A549 (cell line): ENCODE results near the gene CNOT6. TPM values are rescaled to one million over a fixed set of nuclear protein-coding genes. Genes with fewer than 3 reads are reported as not detected.

Experiments used
- ATAC-seq, 2 experiments: fragments of 200-7000 bp in 1 of 2; fragments of >200 bp in 1 of 2; cut with Nextera tagmentation in 1 of 2; cut with Tn5 transposase in 1 of 2; 3 replicates each; pipeline versions ENCODE4 v1.8.0 to v1.9.1; 2018 to 2020; ENCODE audit warnings: mild to moderate bottlenecking in 1 of 2, moderate library complexity in 1 of 2
- CTCF ChIA-PET: fragments of 300-600 bp; sonication (Branson Sonifier 250); formaldehyde crosslinking; extraction: SDS; loops from one replicate; lab custom pipeline; 2021; ENCODE audit warnings: antibody characterized with exemption, inconsistent platforms; lab: Yijun Ruan, JAX
- POLR2A ChIA-PET: fragments of 350-600 bp; formaldehyde crosslinking; extraction: SDS; loops from one replicate; lab custom pipeline; 2021; ENCODE audit warnings: antibody characterized with exemption, inconsistent platforms; lab: Yijun Ruan, JAX
- DNase-seq, 2 experiments: peaks; one replicate each; pipeline versions ENCODE4 v3.0.0 to v3.0.0-alpha.2; 2011 to 2016; ENCODE audit warnings: low read depth in 1 of 2, low spot score in 1 of 2
- FAIRE-seq: peaks from 2 replicates; lab custom pipeline; 2011; peaks lifted over from hg19 to GRCh38; lab: Jason Lieb, UNC
- H3K27ac ChIP-seq, 2 experiments: fragments of >200 bp; sonication (Bioruptor Twin); formaldehyde crosslinking; 3 replicates each; pipeline ENCODE4 v1.5.1; 2016 to 2017
- H3K4me1 ChIP-seq: fragments of >200 bp; sonication (Bioruptor Twin); formaldehyde crosslinking; 3 replicates; pipeline ENCODE4 v1.6.1; 2016
- H3K4me2 ChIP-seq: fragments of >200 bp; sonication (Bioruptor Twin); formaldehyde crosslinking; 3 replicates; pipeline ENCODE4 v1.6.1; 2016
- H3K4me3 ChIP-seq: fragments of >200 bp; sonication (Bioruptor Twin); formaldehyde crosslinking; 3 replicates; pipeline ENCODE4 v1.5.1; 2016
- H3K9me3 ChIP-seq: fragments of >200 bp; sonication (Bioruptor Twin); formaldehyde crosslinking; 3 replicates; pipeline ENCODE4 v1.6.1; 2016
- BCL3 ChIP-seq: fragments of >200 bp; sonication (Bioruptor Twin); formaldehyde crosslinking; IDR thresholded peaks from 3 replicates; pipeline ENCODE4 v1.6.1; 2016
- CBX2 ChIP-seq: fragments of 200-600 bp; sonication (generic); IDR thresholded peaks from 2 replicates; pipeline ENCODE4 v1.6.1; 2016; ENCODE audit warnings: low read depth, mild to moderate bottlenecking, borderline replicate concordance
- CHD4 ChIP-seq: fragments of 200-600 bp; sonication (generic); IDR thresholded peaks from 2 replicates; pipeline ENCODE4 v1.6.1; 2016; ENCODE audit warnings: antibody characterized with exemption, mild to moderate bottlenecking, borderline replicate concordance
- ESRRA ChIP-seq: fragments of 150-350 bp; IDR thresholded peaks from 2 replicates; pipeline ENCODE4 v1.6.1; 2014; ENCODE audit warnings: mild to moderate bottlenecking, low read length, borderline replicate concordance
- HDAC2 ChIP-seq: fragments of 200-600 bp; sonication (generic); IDR thresholded peaks from 2 replicates; pipeline ENCODE4 v1.6.1; 2016
- HES2 ChIP-seq: fragments of >200 bp; sonication (Bioruptor Twin); formaldehyde crosslinking; IDR thresholded peaks from 2 replicates; pipeline ENCODE4 v1.6.1; 2016
- HOXA7 ChIP-seq: fragments of 250-450 bp; sonication (Bioruptor Pico); IDR thresholded peaks from 2 replicates; pipeline ENCODE4 v1.5.0; 2020; ENCODE audit warnings: mild to moderate bottlenecking, moderate library complexity
- NFE2L2 ChIP-seq: fragments of 150-350 bp; conservative IDR thresholded peaks from 2 replicates; pipeline ENCODE4 v1.6.1; 2014; ENCODE audit warnings: low read length
- POLR2AphosphoS2 ChIP-seq: conservative IDR thresholded peaks from 2 replicates; pipeline ENCODE4 v1.6.1; 2012; ENCODE audit warnings: low read length, improper control_type of control experiment, inconsistent platforms
- RCOR1 ChIP-seq: fragments of 150-350 bp; IDR thresholded peaks from 2 replicates; pipeline ENCODE4 v1.6.1; 2014; ENCODE audit warnings: antibody characterized with exemption, low read length, low read depth
- REST ChIP-seq: fragments of 200-600 bp; sonication (generic); IDR thresholded peaks from 2 replicates; pipeline ENCODE4 v1.6.1; 2016; ENCODE audit warnings: antibody characterized with exemption, mild to moderate bottlenecking, moderate library complexity
- RFX5 ChIP-seq: fragments of 450-650 bp; IDR thresholded peaks from 2 replicates; pipeline ENCODE4 v1.7.1; 2014; ENCODE audit warnings: antibody characterized with exemption, mild to moderate bottlenecking, moderate library complexity
- RNF2 ChIP-seq: fragments of 200-600 bp; sonication (generic); IDR thresholded peaks from 2 replicates; pipeline ENCODE4 v1.6.1; 2016; ENCODE audit warnings: low read depth, mild to moderate bottlenecking, antibody characterized with exemption, moderate library complexity, borderline replicate concordance
- TFCP2L1 ChIP-seq: fragments of 250-450 bp; sonication (Bioruptor Pico); IDR thresholded peaks from 2 replicates; pipeline ENCODE4 v1.5.0; 2021; ENCODE audit warnings: mild to moderate bottlenecking
- TP53 ChIP-seq: fragments of 250-450 bp; sonication (Bioruptor Pico); IDR thresholded peaks from 2 replicates; pipeline ENCODE4 v1.5.0; 2021; ENCODE audit warnings: mild to moderate bottlenecking, moderate library complexity
- WGBS: methylation state at CpG from one replicate; pipeline ENCODE4 v1.1.6; 2017; ENCODE audit errors: missing lambda C conversion rate; 5-methylcytosine and 5-hydroxymethylcytosine counted together
- polyA plus RNA-seq, 4 experiments: library from polyadenylated mRNA; depleted of rRNA in 3 of 4; stranded (reverse); fragments of >200 nt; fragmentation: RNase III in 1 of 4; extraction: RNeasy Plus Mini Kit Qiagen cat#74134 plus additional on column Dnase treatment in 1 of 4; gene quantifications; 2 replicates in 3 of 4; 3 replicates in 1 of 4; pipeline ENCODE4 v1.2.3, GENCODE V29; 2011 to 2017
- TF ChIP-seq, protein P1 (sequence below): fragments of >200 bp; sonication (Bioruptor Twin); formaldehyde crosslinking; IDR thresholded peaks from 3 replicates; pipeline ENCODE4 v1.5.1; 2016
- TF ChIP-seq, protein P2 (sequence below): fragments of 250-450 bp; sonication (Bioruptor Pico); IDR thresholded peaks from 2 replicates; pipeline ENCODE4 v1.5.0; 2021; ENCODE audit warnings: mild to moderate bottlenecking, moderate library complexity, borderline replicate concordance

CNOT6 gene
- polyA plus RNA-seq, 2 of the 4 experiments (the other 2 are of a cell fraction), result 18.2 to 28.5 TPM

- no peak for FAIRE-seq
- CTCF ChIA-PET, result interaction anchor here (0.6 to 1.6 kb wide), 4 partner anchors 25 to 320 kb away, joined by 3 to 6 read pairs (median 4); no protein-coding TSS in a partner anchor
- no peaks in the 10 kb centered on the region for H3K9me3 ChIP-seq
- H3K4me3 ChIP-seq, result no peak overlapping the region
- no peak overlapping the region for H3K4me2 ChIP-seq
- 83% methylated on average over 18 of the region's 19 CpGs for WGBS
- H3K27ac ChIP-seq, result no peak overlapping the region
- ATAC-seq, result no peak
- no peak for TF ChIP-seq RFX5
- no peak for TF ChIP-seq RCOR1
- TF ChIP-seq POLR2AphosphoS2, result no peak
- no peak for TF ChIP-seq REST
- TF ChIP-seq CHD4, result no peak
- no peaks in the 10 kb centered on the region for H3K4me1 ChIP-seq
- no peak for DNase-seq
- POLR2A ChIA-PET, result interaction anchor here (0.6 kb wide), 1 partner anchor 96 kb away, joined by 4 read pairs; no protein-coding TSS in a partner anchor
Measured at GRCh38 chr5:180613188-180613813, 119.1 kb downstream of the CNOT6 start.

- Histone ChIP-seq H3K9me3 (no peaks in the 10 kb centered on the region), H3K4me1 (no peaks in the 10 kb centered on the region), H3K27ac (no peak overlapping the region), H3K4me3 (no peak overlapping the region), H3K4me2 (no peak overlapping the region)
- no peak for FAIRE-seq
- CTCF ChIA-PET, result interaction anchor here (0.9 to 1.5 kb wide), 2 partner anchors 321 to 667 kb away, joined by 3 to 6 read pairs; no protein-coding TSS in a partner anchor
- WGBS, result 58% methylated on average over 11 of the region's 11 CpGs
- TF ChIP-seq ESRRA (no peak), HOXA7 (no peak), HDAC2 (no peak), RNF2 (no peak), RFX5 (no peak), BCL3 (no peak), HES2 (no peak), NFE2L2 (no peak), TFCP2L1 (CRISPR knock-in tag) (no peak)
- no peak for DNase-seq
- POLR2A ChIA-PET, result interaction anchor here (0.6 kb wide), 1 partner anchor 96 kb away, joined by 4 read pairs; no protein-coding TSS in a partner anchor
- ATAC-seq, result no peak
Measured at GRCh38 chr5:180613814-180614188, 119.6 kb downstream of the CNOT6 start.

DNA sequence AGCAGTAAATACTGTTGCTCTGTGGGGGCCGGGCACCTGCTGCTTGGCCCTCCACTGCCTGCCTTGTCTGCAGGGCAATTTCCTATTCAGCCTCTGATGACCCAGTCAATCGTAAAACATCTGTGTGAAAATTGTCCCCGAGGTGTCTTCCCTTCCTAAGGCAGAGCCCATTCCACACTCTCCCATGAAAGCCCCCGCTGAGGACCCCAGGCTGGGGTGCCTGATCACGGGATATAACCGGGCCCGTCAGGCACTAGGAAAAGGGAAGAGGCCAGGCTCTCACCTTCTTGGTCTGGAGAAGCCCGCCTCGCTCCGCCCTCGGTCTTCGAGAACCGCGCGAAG lies 124.3 kb downstream of the CNOT6 start:
- WGBS, result 27% methylated on average over 4 of the region's 15 CpGs
- Histone ChIP-seq H3K27ac (peak overlapping the region; percentile 75 to 87; a peak in 5 of 6 replicates), H3K4me3 (peak overlapping the region; percentile 59), H3K4me1 (no peaks in the 10 kb centered on the region), H3K4me2 (peak overlapping the region; percentile 92), H3K9me3 (no peaks in the 10 kb centered on the region)
- ChIA-PET POLR2A (no interaction called here), CTCF (interaction anchor here (0.6 to 1.9 kb wide), 30 partner anchors 8 to 658 kb away, joined by 3 to 32 read pairs (median 4); partner anchors contain the start of gene RASGEF1C)
- FAIRE-seq, result no peak
- TF ChIP-seq CBX2 (no peak), TP53 (no peak)
- TF ChIP-seq, protein P1, sequence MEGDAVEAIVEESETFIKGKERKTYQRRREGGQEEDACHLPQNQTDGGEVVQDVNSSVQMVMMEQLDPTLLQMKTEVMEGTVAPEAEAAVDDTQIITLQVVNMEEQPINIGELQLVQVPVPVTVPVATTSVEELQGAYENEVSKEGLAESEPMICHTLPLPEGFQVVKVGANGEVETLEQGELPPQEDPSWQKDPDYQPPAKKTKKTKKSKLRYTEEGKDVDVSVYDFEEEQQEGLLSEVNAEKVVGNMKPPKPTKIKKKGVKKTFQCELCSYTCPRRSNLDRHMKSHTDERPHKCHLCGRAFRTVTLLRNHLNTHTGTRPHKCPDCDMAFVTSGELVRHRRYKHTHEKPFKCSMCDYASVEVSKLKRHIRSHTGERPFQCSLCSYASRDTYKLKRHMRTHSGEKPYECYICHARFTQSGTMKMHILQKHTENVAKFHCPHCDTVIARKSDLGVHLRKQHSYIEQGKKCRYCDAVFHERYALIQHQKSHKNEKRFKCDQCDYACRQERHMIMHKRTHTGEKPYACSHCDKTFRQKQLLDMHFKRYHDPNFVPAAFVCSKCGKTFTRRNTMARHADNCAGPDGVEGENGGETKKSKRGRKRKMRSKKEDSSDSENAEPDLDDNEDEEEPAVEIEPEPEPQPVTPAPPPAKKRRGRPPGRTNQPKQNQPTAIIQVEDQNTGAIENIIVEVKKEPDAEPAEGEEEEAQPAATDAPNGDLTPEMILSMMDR, result no peak
- TF ChIP-seq, protein P2, sequence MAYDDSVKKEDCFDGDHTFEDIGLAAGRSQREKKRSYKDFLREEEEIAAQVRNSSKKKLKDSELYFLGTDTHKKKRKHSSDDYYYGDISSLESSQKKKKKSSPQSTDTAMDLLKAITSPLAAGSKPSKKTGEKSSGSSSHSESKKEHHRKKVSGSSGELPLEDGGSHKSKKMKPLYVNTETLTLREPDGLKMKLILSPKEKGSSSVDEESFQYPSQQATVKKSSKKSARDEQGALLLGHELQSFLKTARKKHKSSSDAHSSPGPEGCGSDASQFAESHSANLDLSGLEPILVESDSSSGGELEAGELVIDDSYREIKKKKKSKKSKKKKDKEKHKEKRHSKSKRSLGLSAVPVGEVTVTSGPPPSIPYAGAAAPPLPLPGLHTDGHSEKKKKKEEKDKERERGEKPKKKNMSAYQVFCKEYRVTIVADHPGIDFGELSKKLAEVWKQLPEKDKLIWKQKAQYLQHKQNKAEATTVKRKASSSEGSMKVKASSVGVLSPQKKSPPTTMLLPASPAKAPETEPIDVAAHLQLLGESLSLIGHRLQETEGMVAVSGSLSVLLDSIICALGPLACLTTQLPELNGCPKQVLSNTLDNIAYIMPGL (CRISPR knock-in tag), result no peak
- peak in 1 of 2 experiments; percentile 73; a peak in 3 of 6 replicates for ATAC-seq
- DNase-seq, result no peak
